ENCODE measurements around the gene GPR42. TPM values are rescaled to one million over a fixed set of nuclear protein-coding genes. Genes with fewer than 3 reads are reported as not detected.
A peak's percentile ranks its signal among the peaks of the same experiment; 100 is the strongest.

Gene GPR42
- total and polyA plus RNA-seq, 10 of the 15 experiments (the other 5 are each of a cell fraction or from before 2014, with no cell fraction given): 0.13 TPM; not detected in 9

GRCh38 chr19:35379992-35380391 lies 9.1 kb downstream of the GPR42 start (continued):
- TF ChIP-seq ZNF592 (IDR thresholded peaks at IDR 0.05) (no peak), RUNX3 (IDR thresholded peaks at IDR 0.05; ENCODE audit: low read length) (no peak), SIN3A (IDR thresholded peaks at IDR 0.05; ENCODE audit: low read depth, low read length) (no peak), SMAD5 (IDR thresholded peaks at IDR 0.05; ENCODE audit: low read depth) (no peak)

GRCh38 chr19:35380450-35381124 lies 9.7 kb downstream of the GPR42 start:
- RAD21 ChIA-PET (ENCODE audit: unreplicated experiment): interaction anchor here (0.5 kb wide), 1 partner anchor 31 kb away, joined by 3 read pairs; no protein-coding TSS in a partner anchor
- Histone ChIP-seq H3K36me3 (ENCODE audit: control insufficient read depth in 2 of 2, insufficient read depth in 2 of 2, low read length in 1 of 2) (no peaks in the 10 kb centered on the region), H2AFZ (ENCODE audit: control insufficient read depth, low read depth, low read length) (peak overlapping the region; percentile 3; the same call in 1 of the 2 replicates), H3K9ac (ENCODE audit: control insufficient read depth, insufficient read depth, low read length) (no peak overlapping the region), H3K27me3 (replicated peaks in 1 of 2; ENCODE audit: control insufficient read depth in 2 of 2, insufficient read depth in 2 of 2, low read length in 1 of 2) (no peaks in the 10 kb centered on the region), H3K4me3 (no peak overlapping the region), H3K4me1 (ENCODE audit: control insufficient read depth, insufficient read depth, low read length) (peaks cover 21% of the 10 kb centered on the region), H3K27ac (ENCODE audit: control insufficient read depth, insufficient read depth) (no peak overlapping the region), H4K20me1 (ENCODE audit: control insufficient read depth, insufficient read depth) (no peaks in the 10 kb centered on the region), H3K4me2 (ENCODE audit: control insufficient read depth, insufficient read depth) (no peak overlapping the region), H3K79me2 (ENCODE audit: control insufficient read depth, insufficient read depth, low read length) (no peaks in the 10 kb centered on the region), H3K9me3 (replicated peaks; ENCODE audit: control insufficient read depth, insufficient read depth, low read length) (peaks cover 3% of the 10 kb centered on the region)
- ATAC-seq (no peak), DNase-seq (ENCODE audit: low read depth, low spot score) (no peak), FAIRE-seq (no peak)
- intact Hi-C loops (cut with micrococcal nuclease; ENCODE audit: unreplicated experiment) (no loop called here), in situ Hi-C loops (cut with MboI) (no loop called here)
- CTCF ChIA-PET: interaction anchor here (2.0 kb wide), 1 partner anchor 115 kb away, joined by 4 read pairs; no protein-coding TSS in a partner anchor
- no TSS peak for BruUV-seq (replicated peaks)
- TF ChIP-seq RFX5 (IDR thresholded peaks at IDR 0.05; ENCODE audit: low read depth, low read length): no peak
- no peak for TF ChIP-seq NKRF (conservative IDR thresholded peaks at IDR 0.05)
- no peak for TF ChIP-seq ZNF622 (IDR thresholded peaks at IDR 0.05)
- WGBS (ENCODE audit: insufficient coverage, insufficient replicate concordance, low lambda C conversion rate, missing lambda C conversion rate): 60% methylated on average over 9 of the region's 9 CpGs
- SMC1A ChIA-PET (ENCODE audit: uncharacterized antibody, unreplicated experiment): interaction anchor here (0.7 to 1.6 kb wide), 3 partner anchors 8 to 79 kb away, joined by 3 to 7 read pairs (median 4); no protein-coding TSS in a partner anchor
- POLR2A ChIA-PET: interaction anchor here (0.7 kb wide), 1 partner anchor 27 kb away, joined by 3 read pairs; no protein-coding TSS in a partner anchor

Data from GM12878 (cell line).